Endothelial cell of umbilical vein (primary cell): ENCODE measurements around the gene COL13A1. TPM values are rescaled to one million over a fixed set of nuclear protein-coding genes. Genes with fewer than 3 reads are reported as not detected.

Source experiments
- BruUV-seq: library from RNA; stranded (reverse); fragments of 400-500 nt; replicated peaks from 2 replicates; lab custom pipeline; 2021; lab: Mats Ljungman, UMichigan
- CTCF ChIA-PET: fragments of 300-600, 350-600 bp; sonication (Branson Sonifier 250); formaldehyde crosslinking; loops from one replicate; lab custom pipeline; 2021; ENCODE audit warnings: antibody characterized with exemption, inconsistent platforms; lab: Charles Lee
- POLR2A ChIA-PET: fragments of 300-600, 350-600 bp; sonication (Branson Sonifier 250); formaldehyde crosslinking; loops from one replicate; lab custom pipeline; 2021; ENCODE audit warnings: antibody characterized with exemption, inconsistent platforms; lab: Charles Lee
- DNase-seq: peaks from one replicate; pipeline ENCODE4 v3.0.0-alpha.2; 2011; ENCODE audit warnings: low read depth, low spot score
- FAIRE-seq: peaks from 2 replicates; lab custom pipeline; 2011; peaks lifted over from hg19 to GRCh38; lab: Jason Lieb, UNC
- H2AFZ ChIP-seq: 2 replicates; pipeline ENCODE4 v1.6.0; 2012; ENCODE audit warnings: low read depth, low read length, control low read depth, inconsistent platforms
- H3K27ac ChIP-seq: 2 replicates; pipeline ENCODE4 v1.5.1; 2011; ENCODE audit warnings: low read depth, mild to moderate bottlenecking, control low read depth, low read length, moderate library complexity; ENCODE audit not compliant: insufficient read depth
- H3K27me3 ChIP-seq, 2 experiments: 2 replicates each; pipeline versions ENCODE4 v1.6.0 to v1.6.1; 2011; ENCODE audit warnings: low read length in 2 of 2, mixed read lengths in 1 of 2; ENCODE audit not compliant: control insufficient read depth in 2 of 2, insufficient read depth in 2 of 2
- H3K36me3 ChIP-seq, 2 experiments: 2 replicates in 1 of 2; 3 replicates in 1 of 2; pipeline ENCODE4 v1.5.1; 2011; ENCODE audit warnings: low read length in 2 of 2, mild to moderate bottlenecking in 1 of 2, moderate library complexity in 1 of 2; ENCODE audit not compliant: control insufficient read depth in 2 of 2, insufficient read depth in 2 of 2; ENCODE audit errors: extremely low read depth in 1 of 2
- H3K4me1 ChIP-seq: 3 replicates; pipeline ENCODE4 v1.5.1; 2011; ENCODE audit warnings: mild to moderate bottlenecking, low read length; ENCODE audit not compliant: control insufficient read depth, insufficient read depth; ENCODE audit errors: extremely low read depth
- H3K4me2 ChIP-seq: 2 replicates; pipeline ENCODE4 v1.6.1; 2011; ENCODE audit warnings: low read length, control low read depth, mixed read lengths; ENCODE audit not compliant: insufficient read depth
- H3K4me3 ChIP-seq, 3 experiments: fragments of 200-600 bp in 1 of 3; sonication (generic), shearing (Covaris generic) in 1 of 3; replicated peaks in 1 of 3; 2 replicates each; pipeline ENCODE4 v1.5.1; 2011 to 2016; ENCODE audit warnings: control low read depth in 3 of 3, low read length in 3 of 3, mild to moderate bottlenecking in 2 of 3, inconsistent platforms in 1 of 3, low read depth in 1 of 3, moderate library complexity in 1 of 3; ENCODE audit not compliant: insufficient read depth in 1 of 3
- H3K79me2 ChIP-seq: 2 replicates; pipeline ENCODE4 v1.6.0; 2012; ENCODE audit warnings: low read length, inconsistent platforms; ENCODE audit not compliant: control insufficient read depth, insufficient read depth
- H3K9ac ChIP-seq: replicated peaks from 2 replicates; pipeline ENCODE3; 2011; ENCODE audit warnings: low read length, control low read depth; ENCODE audit not compliant: insufficient read depth; ENCODE audit errors: extremely low read depth
- H3K9me1 ChIP-seq: replicated peaks from 3 replicates; pipeline ENCODE4 v1.6.0; 2011; ENCODE audit warnings: mild to moderate bottlenecking, low read length; ENCODE audit not compliant: control insufficient read depth, insufficient read depth; ENCODE audit errors: extremely low read depth
- H3K9me3 ChIP-seq: replicated peaks from 2 replicates; pipeline ENCODE4 v1.5.1; 2012; ENCODE audit warnings: low read length, inconsistent platforms; ENCODE audit not compliant: control insufficient read depth, insufficient read depth
- H4K20me1 ChIP-seq: replicated peaks from 2 replicates; pipeline ENCODE3; 2011; ENCODE audit warnings: mild to moderate bottlenecking, low read length; ENCODE audit not compliant: control insufficient read depth, insufficient read depth; ENCODE audit errors: extremely low read depth
- EZH2 ChIP-seq: IDR thresholded peaks from 2 replicates; pipeline ENCODE4 v1.6.1; 2012; ENCODE audit warnings: borderline replicate concordance, low read depth, mild to moderate bottlenecking, moderate library complexity, low read length, inconsistent platforms; ENCODE audit not compliant: severe bottlenecking
- FOS ChIP-seq: IDR thresholded peaks from 2 replicates; pipeline ENCODE4 v1.6.1; 2011; ENCODE audit warnings: mild to moderate bottlenecking, low read length, moderate library complexity, borderline replicate concordance; ENCODE audit not compliant: insufficient read depth
- GATA2 ChIP-seq: IDR thresholded peaks from 2 replicates; pipeline ENCODE4 v1.7.0; 2011; ENCODE audit warnings: low read depth, mild to moderate bottlenecking, moderate library complexity, mixed read lengths, low read length; ENCODE audit not compliant: insufficient read length, insufficient read depth
- MYC ChIP-seq: IDR thresholded peaks from one replicate; pipeline ENCODE4 v1.6.1; 2011; ENCODE audit warnings: mild to moderate bottlenecking, low read depth, low read length
- POLR2A ChIP-seq: IDR thresholded peaks from 2 replicates; pipeline ENCODE4 v1.6.1; 2012; ENCODE audit warnings: low read depth, mild to moderate bottlenecking, control low read depth, low read length
- POLR2AphosphoS5 ChIP-seq: IDR thresholded peaks from 2 replicates; pipeline ENCODE4 v1.6.1; 2012; ENCODE audit warnings: low read depth, mild to moderate bottlenecking, control low read depth, low read length, moderate library complexity; ENCODE audit not compliant: insufficient read depth
- dilution Hi-C: fragments of 300-500 bp; cut with MboI; formaldehyde crosslinking; loops from one replicate; pipeline ENCODE4 v1.15.0; 2019; ENCODE audit warnings: low sequenced_read_pairs; ENCODE audit not compliant: extremely low pct_ligation_motif_present
- intact Hi-C: fragments of 100-400 bp; cut with micrococcal nuclease; formaldehyde crosslinking; loops from one replicate; pipeline ENCODE4 v1.10.0; 2022
- polyA plus RNA-seq, 4 experiments: library from polyadenylated mRNA; depleted of rRNA in 3 of 4; stranded (reverse) in 3 of 4; unstranded in 1 of 4; fragments of >200 nt; gene quantifications; 2 replicates each; pipeline versions ENCODE4 v1.2.1 to v1.2.3, GENCODE V29; 2011 to 2012; ENCODE audit warnings: missing spikeins in 1 of 4
- total RNA-seq: library from RNA; stranded (reverse); gene quantifications from 2 replicates; pipeline ENCODE4 v1.2.3, GENCODE V29; 2021
- TF ChIP-seq, protein P1 (sequence below): IDR thresholded peaks from 2 replicates; pipeline ENCODE4 v1.6.1; 2011; ENCODE audit not compliant: insufficient read depth, insufficient read length
- TF ChIP-seq, protein P2 (sequence below), 2 donors: IDR thresholded peaks; 1 replicate in 1 of 2; 2 replicates in 1 of 2; pipeline ENCODE4 v1.5.1; 2011; ENCODE audit warnings: low read length in 2 of 2, mild to moderate bottlenecking in 2 of 2, moderate library complexity in 2 of 2, control low read depth in 1 of 2, inconsistent platforms in 1 of 2, low read depth in 1 of 2; ENCODE audit not compliant: insufficient read depth in 1 of 2; ENCODE audit errors: extremely low read depth in 1 of 2

The COL13A1 gene
- total and polyA plus RNA-seq, 2 donors (not counting 3 experiments of a cell fraction or from before 2014, with no cell fraction given): 21.4 to 47.5 TPM

GRCh38 chr10:69759641-69760040 lies 42.1 kb upstream of the COL13A1 start:
- Histone ChIP-seq H4K20me1 (no peaks in the 10 kb centered on the region), H3K4me1 (no peaks in the 10 kb centered on the region), H3K79me2 (no peaks in the 10 kb centered on the region), H3K4me3 (no peak overlapping the region), H3K9ac (no peak overlapping the region), H3K9me3 (no peaks in the 10 kb centered on the region), H3K27ac (no peak overlapping the region), H3K27me3 (peaks cover 13 to 17% of the 10 kb centered on the region in 2 experiments), H3K36me3 (no peaks in the 10 kb centered on the region), H3K9me1 (no peaks in the 10 kb centered on the region), H2AFZ (no peak overlapping the region), H3K4me2 (no peak overlapping the region)
- TF ChIP-seq, protein P1, sequence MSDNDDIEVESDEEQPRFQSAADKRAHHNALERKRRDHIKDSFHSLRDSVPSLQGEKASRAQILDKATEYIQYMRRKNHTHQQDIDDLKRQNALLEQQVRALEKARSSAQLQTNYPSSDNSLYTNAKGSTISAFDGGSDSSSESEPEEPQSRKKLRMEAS: no peak
- TF ChIP-seq GATA2: no peak
- TF ChIP-seq EZH2: no peak
- TF ChIP-seq MYC: no peak
- TF ChIP-seq, protein P2, sequence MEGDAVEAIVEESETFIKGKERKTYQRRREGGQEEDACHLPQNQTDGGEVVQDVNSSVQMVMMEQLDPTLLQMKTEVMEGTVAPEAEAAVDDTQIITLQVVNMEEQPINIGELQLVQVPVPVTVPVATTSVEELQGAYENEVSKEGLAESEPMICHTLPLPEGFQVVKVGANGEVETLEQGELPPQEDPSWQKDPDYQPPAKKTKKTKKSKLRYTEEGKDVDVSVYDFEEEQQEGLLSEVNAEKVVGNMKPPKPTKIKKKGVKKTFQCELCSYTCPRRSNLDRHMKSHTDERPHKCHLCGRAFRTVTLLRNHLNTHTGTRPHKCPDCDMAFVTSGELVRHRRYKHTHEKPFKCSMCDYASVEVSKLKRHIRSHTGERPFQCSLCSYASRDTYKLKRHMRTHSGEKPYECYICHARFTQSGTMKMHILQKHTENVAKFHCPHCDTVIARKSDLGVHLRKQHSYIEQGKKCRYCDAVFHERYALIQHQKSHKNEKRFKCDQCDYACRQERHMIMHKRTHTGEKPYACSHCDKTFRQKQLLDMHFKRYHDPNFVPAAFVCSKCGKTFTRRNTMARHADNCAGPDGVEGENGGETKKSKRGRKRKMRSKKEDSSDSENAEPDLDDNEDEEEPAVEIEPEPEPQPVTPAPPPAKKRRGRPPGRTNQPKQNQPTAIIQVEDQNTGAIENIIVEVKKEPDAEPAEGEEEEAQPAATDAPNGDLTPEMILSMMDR (IDR thresholded peaks at IDR 0.05; ENCODE audit: extremely low read depth in 1 of 2, insufficient read depth in 1 of 2, low read depth in 1 of 2, low read length in 2 of 2): no peak
- no peak for TF ChIP-seq POLR2A
- no peak for TF ChIP-seq POLR2AphosphoS5
- TF ChIP-seq FOS: no peak
- FAIRE-seq: no peak
- dilution Hi-C loops (no loop called here), intact Hi-C loops (no loop called here)
- no TSS peak for BruUV-seq
- CTCF ChIA-PET: interaction anchor here (1.3 to 2.2 kb wide), 3 partner anchors 16 to 28 kb away, joined by 3 to 11 read pairs (median 3); no protein-coding TSS in a partner anchor
- POLR2A ChIA-PET: no interaction called here
- DNase-seq: no peak
